Measurements from ENCODE around the gene TRIM7.

GRCh38 chr5:181224390-181225229 is 19.6 kb upstream of the TRIM7 start:
- TF ChIP-seq, protein P1, sequence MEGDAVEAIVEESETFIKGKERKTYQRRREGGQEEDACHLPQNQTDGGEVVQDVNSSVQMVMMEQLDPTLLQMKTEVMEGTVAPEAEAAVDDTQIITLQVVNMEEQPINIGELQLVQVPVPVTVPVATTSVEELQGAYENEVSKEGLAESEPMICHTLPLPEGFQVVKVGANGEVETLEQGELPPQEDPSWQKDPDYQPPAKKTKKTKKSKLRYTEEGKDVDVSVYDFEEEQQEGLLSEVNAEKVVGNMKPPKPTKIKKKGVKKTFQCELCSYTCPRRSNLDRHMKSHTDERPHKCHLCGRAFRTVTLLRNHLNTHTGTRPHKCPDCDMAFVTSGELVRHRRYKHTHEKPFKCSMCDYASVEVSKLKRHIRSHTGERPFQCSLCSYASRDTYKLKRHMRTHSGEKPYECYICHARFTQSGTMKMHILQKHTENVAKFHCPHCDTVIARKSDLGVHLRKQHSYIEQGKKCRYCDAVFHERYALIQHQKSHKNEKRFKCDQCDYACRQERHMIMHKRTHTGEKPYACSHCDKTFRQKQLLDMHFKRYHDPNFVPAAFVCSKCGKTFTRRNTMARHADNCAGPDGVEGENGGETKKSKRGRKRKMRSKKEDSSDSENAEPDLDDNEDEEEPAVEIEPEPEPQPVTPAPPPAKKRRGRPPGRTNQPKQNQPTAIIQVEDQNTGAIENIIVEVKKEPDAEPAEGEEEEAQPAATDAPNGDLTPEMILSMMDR (IDR thresholded peaks at IDR 0.05; ENCODE audit: low read depth, low read length) = no peak
- TF ChIP-seq POLR2A (IDR thresholded peaks at IDR 0.05; ENCODE audit: extremely low read depth, insufficient read length) (no peak), MAX (IDR thresholded peaks at IDR 0.05; ENCODE audit: low read depth, low read length) (no peak), MYC (IDR thresholded peaks at IDR 0.05; ENCODE audit: low read depth, low read length) (no peak)

Measured in NB4 (cell line).